GM19035 (cell line): ENCODE results near the gene KCNA2.

Experiments used
- ATAC-seq: cut with Tn5 transposase; IDR thresholded peaks from one replicate; pipeline ENCODE4 v1.9.1; 2021; ENCODE audit not compliant: unreplicated experiment

Gene KCNA2

DNA sequence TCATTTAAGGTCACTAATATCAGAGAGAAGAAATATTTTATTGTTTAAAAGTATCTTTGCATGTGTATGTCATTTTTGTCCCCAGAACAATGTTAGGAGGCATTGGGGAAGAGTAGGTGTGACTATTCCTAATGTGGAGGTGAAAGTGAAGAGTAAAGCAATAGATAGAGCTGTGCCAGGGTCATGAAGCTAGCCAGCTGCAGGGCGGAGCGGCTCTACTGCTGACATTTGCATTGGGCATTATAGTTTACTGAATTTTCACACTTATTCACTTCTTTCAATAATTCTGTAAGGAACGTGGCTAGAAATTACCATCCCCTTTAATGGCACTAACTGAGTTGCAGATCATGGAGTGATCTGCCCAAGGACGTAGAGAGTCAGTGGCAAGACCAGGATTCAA, 35.3 kb downstream of the KCNA2 start:
- ATAC-seq: no peak

DNA sequence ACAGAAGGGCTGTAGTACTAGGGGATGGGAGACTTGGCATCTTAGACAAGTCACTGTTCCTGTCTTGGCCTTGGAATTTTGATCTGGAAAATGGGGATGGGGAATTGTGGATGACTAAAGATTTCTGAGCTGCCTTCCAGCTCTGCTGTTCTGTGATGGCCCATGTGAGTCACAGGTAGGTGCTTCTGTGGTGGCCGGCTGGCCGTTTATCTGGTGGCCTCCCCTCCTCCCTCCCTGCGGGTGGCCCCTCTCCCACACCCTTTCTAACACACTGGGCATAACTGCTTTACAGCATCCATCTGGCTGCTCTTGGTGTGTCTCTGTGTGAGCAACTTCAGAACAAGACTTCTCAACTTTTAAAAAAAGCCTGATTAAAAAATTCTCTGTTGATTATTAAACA, 35.9 kb downstream of the KCNA2 start:
- ATAC-seq: no peak

DNA sequence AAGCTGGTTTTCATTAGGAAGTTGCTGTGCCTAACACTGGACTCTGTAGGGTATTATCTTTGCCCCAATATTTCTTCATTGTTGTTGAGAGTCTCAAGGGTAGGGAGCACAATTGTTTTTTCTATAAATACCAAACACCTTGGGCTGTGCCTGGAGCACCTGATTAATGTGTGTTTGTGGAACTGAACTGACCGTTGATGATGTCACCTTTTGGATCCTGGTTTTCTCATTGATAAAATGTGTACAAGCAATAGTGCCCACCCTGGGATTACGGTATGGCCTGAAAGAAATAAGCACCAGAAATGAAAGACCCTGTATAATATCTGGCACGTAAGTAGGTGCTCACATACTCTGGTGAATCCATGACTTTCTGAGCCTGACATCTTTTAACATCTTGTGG, 39.3 kb downstream of the KCNA2 start:
- ATAC-seq: no peak

DNA sequence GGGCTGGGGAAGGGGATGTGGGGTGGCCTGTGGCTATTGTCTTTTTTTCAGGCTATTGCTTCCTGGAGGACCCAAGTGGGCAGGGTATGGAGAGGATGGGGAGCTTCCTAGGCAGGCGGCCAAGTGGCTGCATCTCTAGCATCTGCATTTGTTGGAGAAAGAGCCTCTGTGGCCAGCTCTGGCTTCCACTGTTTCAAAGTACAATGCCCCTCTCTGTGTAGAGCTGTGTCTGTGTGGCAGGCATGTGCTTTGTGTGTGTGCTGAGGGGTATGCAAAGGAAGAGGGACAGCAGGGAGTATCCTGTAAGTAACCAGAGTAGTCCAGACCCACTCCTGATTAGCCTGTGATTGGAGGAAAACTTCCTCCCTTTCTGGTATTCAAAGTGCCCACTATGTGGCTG, 40.6 kb downstream of the KCNA2 start:
- ATAC-seq: no peak

DNA sequence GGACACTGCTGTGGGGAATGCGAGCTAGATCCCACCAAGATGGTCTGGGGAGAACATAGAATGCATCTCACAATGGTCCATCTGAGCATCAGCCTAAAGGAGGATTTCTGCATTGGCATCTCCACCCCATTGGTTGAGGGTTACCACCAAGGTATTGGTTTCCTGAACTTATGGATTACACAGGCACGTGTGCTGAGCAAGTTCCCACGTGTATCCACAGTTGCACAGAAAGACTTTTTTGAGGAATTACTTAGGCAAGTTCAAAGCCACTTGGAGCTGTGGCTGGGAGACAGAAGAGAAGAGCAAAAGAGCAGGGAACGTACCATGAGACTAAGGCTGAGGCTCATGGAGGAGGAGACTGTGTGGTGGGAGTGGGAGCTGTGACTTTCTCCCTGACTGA, 43.1 kb downstream of the KCNA2 start:
- ATAC-seq: no peak

DNA sequence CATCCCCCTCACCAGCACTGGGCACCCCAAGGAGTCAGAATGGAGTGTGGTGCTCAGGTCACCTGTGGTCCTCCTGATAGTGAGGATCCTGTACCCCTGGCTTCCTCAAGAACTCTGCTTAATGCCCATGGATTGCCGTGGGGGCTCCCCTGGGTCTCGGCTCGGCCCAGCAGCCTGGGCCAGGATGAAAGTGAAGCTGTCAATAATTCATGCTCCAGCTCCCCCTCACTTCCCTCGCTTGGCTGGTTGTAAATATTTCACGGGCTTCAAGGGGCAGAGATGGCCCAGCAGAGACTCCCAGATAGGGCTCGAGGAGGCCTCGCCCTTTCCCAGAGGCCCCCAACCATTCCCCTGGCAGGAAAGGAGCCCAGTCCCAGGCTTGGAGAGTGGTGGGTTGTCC, 44.6 kb downstream of the KCNA2 start:
- ATAC-seq: no peak

DNA sequence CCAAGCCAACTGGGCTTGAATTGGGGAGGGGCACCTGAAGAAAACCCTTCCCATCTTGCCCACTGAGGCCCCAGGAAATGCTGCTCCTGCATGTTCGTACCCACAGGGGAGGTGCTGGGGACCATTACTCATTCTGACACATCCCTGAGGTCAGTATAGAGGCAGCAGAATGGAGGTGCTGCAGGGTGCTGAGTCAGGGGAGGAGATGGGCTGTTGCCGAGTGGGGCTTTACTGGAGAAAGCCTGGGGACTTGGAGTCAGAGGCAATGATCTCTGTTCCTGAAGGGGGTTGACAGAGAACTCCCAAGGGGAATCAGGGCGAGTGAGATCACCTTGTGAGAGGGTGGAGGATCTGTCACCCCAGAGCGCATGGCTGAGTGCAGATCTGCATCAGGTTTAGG, 47.0 kb downstream of the KCNA2 start:
- ATAC-seq: no peak

DNA sequence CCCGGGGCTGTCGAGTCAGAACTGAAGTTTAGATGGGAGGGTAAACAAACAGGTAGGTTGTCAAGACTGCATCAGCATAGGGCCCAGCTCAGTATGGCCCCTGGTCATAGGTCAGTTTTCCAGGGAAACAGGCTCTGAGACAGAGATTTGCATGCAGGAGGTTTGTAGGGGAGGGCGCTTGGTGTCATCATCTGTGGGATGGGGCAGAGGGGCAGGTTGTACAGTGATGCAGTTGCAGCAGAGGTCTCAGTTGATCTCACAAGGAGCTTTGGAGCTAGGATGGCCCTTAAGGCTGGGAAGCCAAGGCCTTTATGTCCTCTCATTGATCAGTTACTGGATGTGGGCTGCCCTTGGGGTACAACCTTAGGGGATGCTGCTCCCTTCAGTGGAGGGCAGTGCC, 48.7 kb downstream of the KCNA2 start:
- ATAC-seq: no peak

DNA sequence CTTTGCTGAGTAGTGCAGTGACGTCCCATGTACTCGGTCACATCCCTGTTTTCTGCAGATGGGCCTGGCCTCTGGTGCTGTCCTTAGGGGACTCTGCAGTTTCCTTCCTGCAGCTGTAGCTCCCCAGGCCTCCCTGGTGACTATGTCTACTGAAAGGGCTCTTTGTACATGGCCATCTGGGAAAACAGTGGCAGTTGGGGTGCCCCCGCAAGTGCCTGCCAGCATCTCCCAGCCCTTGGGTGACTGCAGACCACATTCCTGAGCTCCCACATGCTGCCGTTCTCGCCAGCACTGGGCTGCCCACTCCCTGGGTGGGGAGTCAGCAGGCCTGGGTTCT, 49.7 kb downstream of the KCNA2 start:
- no peak for ATAC-seq

DNA sequence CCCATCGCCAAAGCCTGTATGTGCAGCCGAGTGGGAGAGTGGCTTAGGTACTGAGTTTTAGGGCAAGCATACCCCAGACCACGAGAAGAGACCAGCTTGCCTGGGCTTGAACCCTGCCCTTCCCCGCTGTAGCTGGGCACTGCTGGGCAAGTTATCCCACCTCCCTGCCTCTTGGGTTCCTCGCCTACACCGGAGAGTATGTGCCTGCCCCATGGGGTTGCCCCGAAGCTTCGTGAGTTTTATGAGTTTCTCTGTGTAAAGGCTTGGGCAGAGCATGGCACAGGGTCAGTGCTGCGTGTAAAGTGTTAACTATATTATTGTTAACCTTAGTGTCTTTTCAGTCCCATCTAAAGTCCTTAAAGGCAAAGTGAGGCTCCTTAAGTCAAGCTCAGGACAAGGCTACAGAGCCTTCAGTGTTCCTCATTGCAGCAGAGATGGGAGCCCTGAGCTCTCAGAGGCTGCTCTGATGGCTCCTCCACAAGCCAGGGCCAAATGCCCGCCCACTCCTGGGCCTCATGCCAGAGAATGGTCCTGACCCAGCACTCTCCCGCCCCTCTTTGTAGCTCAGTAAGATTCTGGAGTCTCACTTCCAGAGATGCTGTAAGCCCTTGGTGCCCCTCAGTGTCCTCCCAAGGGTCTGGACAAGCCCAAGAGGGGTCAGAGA, 50.2 kb downstream of the KCNA2 start:
- no peak for ATAC-seq

DNA sequence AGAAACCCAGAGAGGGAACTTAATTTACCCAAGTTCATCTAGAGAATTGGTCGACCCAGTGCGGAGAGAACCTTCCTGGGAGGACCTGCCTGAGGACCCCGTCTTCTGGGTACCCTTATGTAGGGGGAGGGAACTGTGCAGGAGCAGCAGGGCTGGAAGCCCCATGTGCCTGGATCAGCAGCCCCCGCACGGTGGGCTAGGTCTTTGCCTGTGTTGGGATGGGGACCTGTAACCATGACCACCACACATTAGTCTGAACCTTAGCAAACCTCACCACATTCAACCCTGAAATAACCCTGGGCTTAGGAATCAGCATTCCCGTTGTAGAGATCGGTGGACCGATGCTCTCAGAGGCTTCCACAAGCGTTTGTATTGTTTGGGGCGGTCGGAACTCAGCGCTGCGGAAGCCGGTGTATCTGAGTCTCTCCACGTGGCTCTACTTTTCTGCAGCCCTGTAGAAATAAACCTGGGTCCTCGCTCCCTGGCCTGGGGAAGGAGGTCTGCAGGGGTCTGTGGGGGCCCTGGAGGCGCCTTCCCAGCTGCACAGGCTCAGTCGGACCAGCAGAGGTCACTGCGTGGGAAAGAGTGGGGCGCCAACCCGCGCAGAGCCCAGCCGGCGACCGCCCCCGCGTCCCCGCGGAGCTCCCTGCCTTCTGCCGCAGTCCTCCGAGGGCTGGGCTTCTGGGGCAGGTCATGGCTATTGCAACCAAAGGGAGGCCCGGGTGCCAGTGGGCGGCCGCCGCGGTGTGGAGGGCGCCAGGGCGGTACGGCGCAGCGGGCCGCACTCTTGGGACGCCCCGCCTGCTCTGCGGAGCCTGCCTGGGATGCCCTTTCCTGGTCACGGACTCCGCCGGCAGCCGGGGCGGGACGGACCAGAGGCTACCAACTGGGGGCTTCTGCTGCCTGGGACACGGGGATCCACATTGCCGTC, 51.0 kb downstream of the KCNA2 start:
- no peak for ATAC-seq

DNA sequence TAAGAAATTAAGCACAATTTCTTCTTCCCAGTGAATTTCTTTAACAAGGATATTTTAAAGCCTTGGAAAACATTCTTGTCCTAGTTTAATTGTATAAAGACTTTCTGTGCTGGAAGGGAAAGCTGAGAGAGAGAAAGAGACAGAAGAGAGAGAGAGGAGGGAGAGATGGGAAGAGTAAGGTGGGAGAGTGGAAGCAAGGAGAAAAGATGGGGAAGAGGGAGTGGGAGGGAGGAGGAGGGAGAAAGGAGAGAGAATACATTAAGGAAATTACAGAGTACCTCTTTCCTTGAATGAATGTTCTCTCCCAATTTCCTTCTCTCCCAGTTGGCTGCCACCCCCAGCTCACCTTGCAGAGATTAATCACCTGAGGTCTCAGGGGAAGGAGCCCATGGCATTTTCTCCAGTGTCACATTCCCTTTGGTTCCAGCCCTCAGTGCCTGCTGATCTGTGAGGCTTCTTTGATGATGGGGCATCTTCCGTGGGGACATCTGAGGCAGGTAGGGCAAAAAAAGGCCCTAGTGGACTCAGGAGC, 54.8 kb downstream of the KCNA2 start:
- no peak for ATAC-seq

DNA sequence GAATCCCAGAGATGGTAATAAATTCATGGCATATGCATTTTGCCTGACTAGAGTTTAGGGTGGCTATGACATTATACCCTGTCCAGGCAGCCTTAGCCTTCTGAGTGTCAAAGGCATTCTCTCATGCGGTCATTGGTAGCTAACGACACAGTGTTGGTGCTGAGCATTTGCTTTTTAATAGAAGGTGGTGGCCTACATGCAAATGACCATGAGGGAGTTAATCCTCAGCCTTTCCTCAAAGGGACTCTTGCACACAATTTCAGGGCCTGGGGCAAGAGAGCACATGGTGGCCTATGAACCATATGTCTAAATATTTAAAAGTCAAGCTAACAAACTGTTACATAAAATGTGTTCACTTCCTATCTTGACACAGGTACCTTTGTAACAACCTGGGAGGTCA, 56.3 kb downstream of the KCNA2 start:
- no peak for ATAC-seq

DNA sequence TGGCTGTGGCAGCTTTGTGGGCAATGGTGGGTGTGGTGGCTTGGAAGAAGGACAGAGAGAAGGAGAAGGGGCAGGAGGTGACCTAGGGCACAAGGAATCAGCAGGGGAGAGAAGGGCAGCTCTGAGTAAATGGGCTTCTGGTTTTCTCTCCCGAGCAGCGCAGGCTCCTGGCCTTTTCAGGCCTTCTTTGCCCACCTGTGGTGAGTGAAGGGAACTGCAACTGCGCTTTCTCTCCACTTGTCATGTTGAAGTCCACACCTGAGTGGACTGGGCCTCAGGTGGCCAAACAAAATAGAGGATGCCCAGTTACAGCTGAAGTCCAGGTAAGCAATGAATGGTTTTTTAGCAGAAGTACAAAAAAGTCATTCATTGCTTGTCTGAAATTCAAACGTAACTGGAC, 57.8 kb downstream of the KCNA2 start:
- ATAC-seq: no peak

DNA sequence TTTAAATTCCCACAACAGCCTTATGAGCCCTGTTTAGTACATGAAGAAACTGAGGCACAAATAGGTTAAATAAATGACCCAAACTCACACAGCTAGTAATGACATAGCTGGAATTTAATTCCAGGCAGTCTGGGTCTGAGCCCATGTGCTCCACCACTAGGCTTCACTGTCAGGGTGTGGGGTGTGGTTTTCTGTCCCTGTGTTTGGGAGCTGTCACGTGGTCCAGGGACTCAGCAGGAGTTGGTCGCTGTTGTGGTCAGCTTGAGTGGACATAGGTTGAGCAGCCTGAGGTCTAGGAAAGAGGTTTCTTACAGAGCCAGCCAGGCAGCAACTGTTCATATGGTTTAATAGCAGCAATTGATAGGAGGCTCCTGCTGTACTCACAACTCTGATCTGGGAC, 59.1 kb downstream of the KCNA2 start:
- ATAC-seq: no peak

DNA sequence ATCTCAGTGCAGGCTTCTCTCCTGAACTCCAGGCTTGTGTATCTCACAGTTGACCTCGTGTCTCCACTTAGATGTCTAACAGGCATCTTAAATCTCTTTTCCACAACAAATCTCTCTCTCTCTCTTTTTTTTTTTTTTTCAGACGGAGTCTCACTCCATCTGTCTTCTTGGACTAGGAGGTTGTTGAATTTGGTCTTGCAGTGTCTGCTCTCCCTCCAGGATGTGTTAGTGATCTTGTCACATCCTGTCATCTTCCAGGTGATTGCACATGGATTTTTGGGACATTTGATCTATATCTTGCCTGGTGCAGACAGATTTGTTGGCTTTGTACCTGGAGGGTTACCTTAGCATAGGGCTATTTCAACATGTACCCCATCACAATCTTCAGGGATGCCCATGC, 60.7 kb downstream of the KCNA2 start:
- ATAC-seq: no peak

DNA sequence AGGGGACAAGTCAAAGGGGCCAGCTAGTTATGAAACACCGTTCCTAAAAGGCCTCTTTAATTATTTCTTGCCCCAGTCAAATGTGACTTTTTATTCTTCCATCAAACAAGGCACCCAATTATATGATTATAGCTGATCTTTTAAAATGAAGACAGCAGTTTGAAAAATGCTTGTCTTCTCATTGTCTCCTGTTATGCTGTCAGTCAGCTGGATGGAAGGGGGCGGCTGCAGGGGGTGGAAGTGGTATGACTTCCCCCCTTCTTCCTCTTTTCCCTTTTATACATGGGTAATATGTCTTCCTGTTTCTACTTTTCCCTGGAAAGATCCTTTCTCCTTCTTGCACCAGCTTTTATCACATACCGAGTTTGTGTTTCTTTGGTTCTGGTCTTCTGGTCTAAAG, 61.4 kb downstream of the KCNA2 start:
- no peak for ATAC-seq
